SK-N-SH treated with all-trans-retinoic acid at 6 μM for 48 hours (cell line): ENCODE data around the gene ACBD4.

ENCODE experiments used
- ATAC-seq: fragments of 200-7000 bp; cut with Tn5 transposase; 3 replicates; pipeline ENCODE4 v1.9.1; 2020; ENCODE audit warnings: mild to moderate bottlenecking, moderate library complexity
- CSRNP3 ChIP-seq: fragments of 250-450 bp; sonication (Bioruptor Pico); IDR thresholded peaks from 2 replicates; pipeline ENCODE4 v1.5.1; 2021; ENCODE audit warnings: mild to moderate bottlenecking, moderate library complexity
- ESRRG ChIP-seq: fragments of 250-450 bp; sonication (Bioruptor Pico); IDR thresholded peaks from 2 replicates; pipeline ENCODE4 v1.6.1; 2021; ENCODE audit warnings: mild to moderate bottlenecking
- POU6F1 ChIP-seq: fragments of 250-450 bp; sonication (Bioruptor Pico); IDR thresholded peaks from 2 replicates; pipeline ENCODE4 v1.8.0; 2021; ENCODE audit warnings: low read depth, mild to moderate bottlenecking, moderate library complexity, borderline replicate concordance
- SNAI2 ChIP-seq: fragments of 250-450 bp; sonication (Bioruptor Pico); IDR thresholded peaks from 2 replicates; pipeline ENCODE4 v1.5.0; 2020; ENCODE audit warnings: mild to moderate bottlenecking, moderate library complexity
- TCF4 ChIP-seq: fragments of 250-450 bp; sonication (Bioruptor Pico); IDR thresholded peaks from 2 replicates; pipeline ENCODE4 v1.8.0; 2021; ENCODE audit warnings: mild to moderate bottlenecking, moderate library complexity, borderline replicate concordance
- ZFP3 ChIP-seq: fragments of 250-450 bp; sonication (Bioruptor Pico); IDR thresholded peaks from 2 replicates; pipeline ENCODE4 v1.5.0; 2020; ENCODE audit warnings: mild to moderate bottlenecking, moderate library complexity
- ZFP30 ChIP-seq: fragments of 450-650 bp; formaldehyde crosslinking; IDR thresholded peaks from 2 replicates; pipeline ENCODE4 v1.5.0; 2022; ENCODE audit warnings: mild to moderate bottlenecking, moderate library complexity
- ZNF565 ChIP-seq: fragments of 450-650 bp; formaldehyde crosslinking; conservative IDR thresholded peaks from 2 replicates; pipeline ENCODE4 v1.5.0; 2020; ENCODE audit warnings: low read depth, mild to moderate bottlenecking, moderate library complexity
- ZNF70 ChIP-seq: fragments of 450-650 bp; formaldehyde crosslinking; IDR thresholded peaks from 2 replicates; pipeline ENCODE4 v1.5.0; 2020; ENCODE audit warnings: mild to moderate bottlenecking, moderate library complexity
- TF ChIP-seq, protein P1 (sequence below): fragments of 250-450 bp; sonication (Bioruptor Pico); IDR thresholded peaks from 2 replicates; pipeline ENCODE4 v1.5.1; 2020; ENCODE audit warnings: low read depth, mild to moderate bottlenecking, moderate library complexity
- TF ChIP-seq, protein P2 (sequence below): fragments of 250-450 bp; sonication (Bioruptor Pico); IDR thresholded peaks from 2 replicates; pipeline ENCODE4 v1.5.0; 2020; ENCODE audit warnings: mild to moderate bottlenecking, moderate library complexity

The ACBD4 gene

DNA sequence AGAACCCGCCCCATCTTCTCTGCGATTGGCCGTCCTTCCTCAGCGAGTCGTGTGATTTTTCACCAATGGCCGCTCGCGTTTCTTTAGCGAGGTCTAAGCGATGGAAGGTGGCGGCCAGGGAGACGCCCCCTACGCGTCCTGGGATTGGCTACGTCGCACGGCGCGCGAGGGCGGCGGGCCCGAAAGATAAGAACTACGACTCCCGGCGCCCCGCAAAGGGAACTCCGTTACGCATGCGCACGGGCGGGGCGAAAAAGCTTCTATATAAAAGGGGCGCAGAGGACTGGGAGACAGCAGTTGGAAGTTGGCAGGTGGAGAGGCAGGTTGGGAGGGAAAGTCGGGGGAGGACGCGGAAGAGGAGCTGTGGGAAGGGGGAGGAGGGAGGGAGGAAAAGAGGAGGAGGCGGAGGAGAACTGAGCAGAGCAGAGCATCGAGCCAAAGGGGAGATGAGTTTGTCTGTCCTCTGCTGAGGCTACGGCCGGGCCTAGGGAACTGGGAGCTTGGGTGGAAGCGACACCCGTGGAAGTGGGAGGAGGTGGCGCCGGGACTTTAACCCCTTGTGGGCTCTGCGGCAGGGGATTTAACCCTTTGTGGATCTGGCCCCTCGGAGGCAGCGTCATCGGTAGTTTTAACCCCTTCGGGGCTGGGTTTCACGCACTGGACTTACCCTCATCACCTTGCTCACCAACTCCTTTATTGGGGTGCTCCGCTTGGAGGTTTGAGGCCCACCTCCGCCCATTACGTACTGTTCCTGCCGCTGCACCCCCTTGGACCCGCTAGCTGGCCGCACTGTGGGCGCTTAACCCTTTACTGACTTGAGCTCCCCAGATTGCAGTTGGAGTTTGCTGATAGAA is 12.9 kb downstream of the ACBD4 start, which contains the start of gene HEXIM1 (continued):
- TF ChIP-seq, protein P1, sequence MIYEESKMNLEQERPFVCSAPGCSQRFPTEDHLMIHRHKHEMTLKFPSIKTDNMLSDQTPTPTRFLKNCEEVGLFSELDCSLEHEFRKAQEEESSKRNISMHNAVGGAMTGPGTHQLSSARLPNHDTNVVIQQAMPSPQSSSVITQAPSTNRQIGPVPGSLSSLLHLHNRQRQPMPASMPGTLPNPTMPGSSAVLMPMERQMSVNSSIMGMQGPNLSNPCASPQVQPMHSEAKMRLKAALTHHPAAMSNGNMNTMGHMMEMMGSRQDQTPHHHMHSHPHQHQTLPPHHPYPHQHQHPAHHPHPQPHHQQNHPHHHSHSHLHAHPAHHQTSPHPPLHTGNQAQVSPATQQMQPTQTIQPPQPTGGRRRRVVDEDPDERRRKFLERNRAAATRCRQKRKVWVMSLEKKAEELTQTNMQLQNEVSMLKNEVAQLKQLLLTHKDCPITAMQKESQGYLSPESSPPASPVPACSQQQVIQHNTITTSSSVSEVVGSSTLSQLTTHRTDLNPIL = peak; percentile 95

- TF ChIP-seq ZNF70 (CRISPR knock-in tag) = no peak
- TF ChIP-seq TCF4 (CRISPR knock-in tag) = no peak
- no peak for TF ChIP-seq POU6F1 (CRISPR knock-in tag)
- no peak for TF ChIP-seq ZNF565 (CRISPR knock-in tag)
- peak; percentile 54; the same call in 1 of the 2 replicates for TF ChIP-seq SNAI2 (CRISPR knock-in tag)
- peak; percentile 57 for ATAC-seq
These were observed 13.7 kb downstream of the ACBD4 start for GRCh38 chr17:45149037-45149668.

DNA sequence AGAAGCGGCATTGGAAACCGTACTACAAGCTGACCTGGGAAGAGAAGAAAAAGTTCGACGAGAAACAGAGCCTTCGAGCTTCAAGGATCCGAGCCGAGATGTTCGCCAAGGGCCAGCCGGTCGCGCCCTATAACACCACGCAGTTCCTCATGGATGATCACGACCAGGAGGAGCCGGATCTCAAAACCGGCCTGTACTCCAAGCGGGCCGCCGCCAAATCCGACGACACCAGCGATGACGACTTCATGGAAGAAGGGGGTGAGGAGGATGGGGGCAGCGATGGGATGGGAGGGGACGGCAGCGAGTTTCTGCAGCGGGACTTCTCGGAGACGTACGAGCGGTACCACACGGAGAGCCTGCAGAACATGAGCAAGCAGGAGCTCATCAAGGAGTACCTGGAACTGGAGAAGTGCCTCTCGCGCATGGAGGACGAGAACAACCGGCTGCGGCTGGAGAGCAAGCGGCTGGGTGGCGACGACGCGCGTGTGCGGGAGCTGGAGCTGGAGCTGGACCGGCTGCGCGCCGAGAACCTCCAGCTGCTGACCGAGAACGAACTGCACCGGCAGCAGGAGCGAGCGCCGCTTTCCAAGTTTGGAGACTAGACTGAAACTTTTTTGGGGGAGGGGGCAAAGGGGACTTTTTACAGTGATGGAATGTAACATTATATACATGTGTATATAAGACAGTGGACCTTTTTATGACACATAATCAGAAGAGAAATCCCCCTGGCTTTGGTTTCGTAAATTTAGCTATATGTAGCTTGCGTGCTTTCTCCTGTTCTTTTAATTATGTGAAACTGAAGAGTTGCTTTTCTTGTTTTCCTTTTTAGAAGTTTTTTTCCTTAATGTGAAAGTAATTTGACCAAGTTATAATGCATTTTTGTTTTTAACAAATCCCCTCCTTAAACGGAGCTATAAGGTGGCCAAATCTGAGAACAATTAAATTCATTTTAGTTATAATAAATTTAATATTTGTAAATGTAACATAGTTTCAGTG is 14.5 kb downstream of the ACBD4 start:
- TF ChIP-seq, protein P2, sequence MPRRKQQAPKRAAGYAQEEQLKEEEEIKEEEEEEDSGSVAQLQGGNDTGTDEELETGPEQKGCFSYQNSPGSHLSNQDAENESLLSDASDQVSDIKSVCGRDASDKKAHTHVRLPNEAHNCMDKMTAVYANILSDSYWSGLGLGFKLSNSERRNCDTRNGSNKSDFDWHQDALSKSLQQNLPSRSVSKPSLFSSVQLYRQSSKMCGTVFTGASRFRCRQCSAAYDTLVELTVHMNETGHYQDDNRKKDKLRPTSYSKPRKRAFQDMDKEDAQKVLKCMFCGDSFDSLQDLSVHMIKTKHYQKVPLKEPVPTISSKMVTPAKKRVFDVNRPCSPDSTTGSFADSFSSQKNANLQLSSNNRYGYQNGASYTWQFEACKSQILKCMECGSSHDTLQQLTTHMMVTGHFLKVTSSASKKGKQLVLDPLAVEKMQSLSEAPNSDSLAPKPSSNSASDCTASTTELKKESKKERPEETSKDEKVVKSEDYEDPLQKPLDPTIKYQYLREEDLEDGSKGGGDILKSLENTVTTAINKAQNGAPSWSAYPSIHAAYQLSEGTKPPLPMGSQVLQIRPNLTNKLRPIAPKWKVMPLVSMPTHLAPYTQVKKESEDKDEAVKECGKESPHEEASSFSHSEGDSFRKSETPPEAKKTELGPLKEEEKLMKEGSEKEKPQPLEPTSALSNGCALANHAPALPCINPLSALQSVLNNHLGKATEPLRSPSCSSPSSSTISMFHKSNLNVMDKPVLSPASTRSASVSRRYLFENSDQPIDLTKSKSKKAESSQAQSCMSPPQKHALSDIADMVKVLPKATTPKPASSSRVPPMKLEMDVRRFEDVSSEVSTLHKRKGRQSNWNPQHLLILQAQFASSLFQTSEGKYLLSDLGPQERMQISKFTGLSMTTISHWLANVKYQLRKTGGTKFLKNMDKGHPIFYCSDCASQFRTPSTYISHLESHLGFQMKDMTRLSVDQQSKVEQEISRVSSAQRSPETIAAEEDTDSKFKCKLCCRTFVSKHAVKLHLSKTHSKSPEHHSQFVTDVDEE (CRISPR knock-in tag) = no peak
- TF ChIP-seq ZFP30 (CRISPR knock-in tag) (no peak), ESRRG (CRISPR knock-in tag) (no peak), ZFP3 (CRISPR knock-in tag) (no peak), CSRNP3 (CRISPR knock-in tag) (no peak)
- TF ChIP-seq, protein P1 = no peak
- peak; percentile 6; the same call in 2 of the 3 replicates for ATAC-seq

DNA sequence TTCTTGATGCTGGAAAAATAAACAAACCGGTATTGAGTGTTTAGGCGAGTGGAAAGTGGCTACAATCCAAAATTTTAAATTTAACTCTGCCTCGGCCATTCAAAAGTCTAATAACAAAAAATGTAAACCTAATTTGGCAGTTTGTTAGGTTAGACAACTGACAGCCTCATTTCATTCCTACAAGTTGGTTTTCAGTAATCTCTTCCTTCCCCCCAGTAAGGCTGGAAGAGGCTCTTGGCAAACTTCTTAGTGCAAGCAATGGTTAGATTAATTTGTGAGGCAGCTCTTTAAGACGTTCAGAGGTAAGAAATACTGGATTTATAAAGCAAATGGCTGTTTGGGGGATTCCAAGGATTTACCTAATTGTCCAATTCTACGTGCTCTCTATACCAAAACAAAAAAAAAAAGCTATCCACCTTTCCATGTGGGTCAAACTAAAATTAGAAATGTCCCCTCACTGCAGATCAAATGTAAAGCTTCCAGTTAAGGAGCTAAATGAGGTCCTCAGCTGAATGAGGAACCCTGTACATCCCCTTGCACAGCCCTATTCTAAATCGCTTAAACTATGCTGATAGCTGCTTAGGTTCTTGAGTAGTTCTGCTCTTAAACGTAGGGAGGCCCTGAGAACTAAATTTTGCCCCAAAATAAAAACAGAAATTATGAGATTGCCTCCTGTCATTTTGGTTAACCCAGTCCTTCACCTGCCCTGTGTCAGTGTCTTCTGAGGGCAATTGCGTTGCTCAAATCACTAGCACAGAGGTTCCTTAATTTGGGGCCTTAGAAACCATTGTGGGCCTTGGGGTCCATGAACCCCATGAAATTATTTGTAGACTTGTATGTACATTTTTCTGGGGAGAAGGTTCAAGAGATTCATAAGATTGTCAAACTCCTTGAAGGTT is 15.7 kb downstream of the ACBD4 start:
- TF ChIP-seq POU6F1 (CRISPR knock-in tag) = no peak
- ATAC-seq = no peak
